ENCODE measurements around the gene RHPN2.

DNA sequence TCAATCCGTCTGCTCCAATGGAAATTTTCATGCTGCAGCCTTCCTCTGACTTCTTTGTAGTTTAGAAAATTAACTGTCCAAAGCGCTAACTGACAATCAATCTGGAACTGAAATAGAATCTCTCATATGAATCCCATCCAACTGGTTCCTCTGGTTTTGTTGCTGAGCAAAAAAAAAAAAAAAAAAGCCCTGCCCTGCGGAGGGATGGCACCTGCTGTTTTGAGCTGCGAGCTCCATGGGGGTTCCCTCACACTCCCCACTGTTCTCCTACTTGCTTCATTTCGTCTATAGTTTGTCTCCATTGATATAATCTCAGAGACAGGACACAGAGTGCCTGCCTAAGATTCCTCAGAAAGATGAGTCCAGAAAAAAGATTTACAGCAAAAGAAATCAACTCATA, 59.2 kb downstream of the RHPN2 start:
- no peak for TF ChIP-seq EZH2 (IDR thresholded peaks at IDR 0.05; ENCODE audit: borderline replicate concordance, low read depth, low read length, severe bottlenecking)
- TF ChIP-seq, protein P1, sequence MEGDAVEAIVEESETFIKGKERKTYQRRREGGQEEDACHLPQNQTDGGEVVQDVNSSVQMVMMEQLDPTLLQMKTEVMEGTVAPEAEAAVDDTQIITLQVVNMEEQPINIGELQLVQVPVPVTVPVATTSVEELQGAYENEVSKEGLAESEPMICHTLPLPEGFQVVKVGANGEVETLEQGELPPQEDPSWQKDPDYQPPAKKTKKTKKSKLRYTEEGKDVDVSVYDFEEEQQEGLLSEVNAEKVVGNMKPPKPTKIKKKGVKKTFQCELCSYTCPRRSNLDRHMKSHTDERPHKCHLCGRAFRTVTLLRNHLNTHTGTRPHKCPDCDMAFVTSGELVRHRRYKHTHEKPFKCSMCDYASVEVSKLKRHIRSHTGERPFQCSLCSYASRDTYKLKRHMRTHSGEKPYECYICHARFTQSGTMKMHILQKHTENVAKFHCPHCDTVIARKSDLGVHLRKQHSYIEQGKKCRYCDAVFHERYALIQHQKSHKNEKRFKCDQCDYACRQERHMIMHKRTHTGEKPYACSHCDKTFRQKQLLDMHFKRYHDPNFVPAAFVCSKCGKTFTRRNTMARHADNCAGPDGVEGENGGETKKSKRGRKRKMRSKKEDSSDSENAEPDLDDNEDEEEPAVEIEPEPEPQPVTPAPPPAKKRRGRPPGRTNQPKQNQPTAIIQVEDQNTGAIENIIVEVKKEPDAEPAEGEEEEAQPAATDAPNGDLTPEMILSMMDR (IDR thresholded peaks at IDR 0.05; ENCODE audit: extremely low read depth in 1 of 2, insufficient read depth in 1 of 2, low read depth in 1 of 2, low read length in 2 of 2): no peak
